ENCODE measurements around the gene SMIM7.

The SMIM7 gene

GRCh38 chr19:16650821-16651220 lies 9.1 kb downstream of the SMIM7 start:
- Histone ChIP-seq H3K27ac (peak overlapping the region in 2 of 11 experiments; percentile 6 to 58; a peak in 1 of 22 replicates), H4K20me1 (peaks cover 52 to 98% (median 89%) of the 10 kb centered on the region in 11 experiments; a peak in 21 of 22 replicates), H3K36me3 (peaks cover 88 to 100% (median 92%) of the 10 kb centered on the region in 11 experiments), H3K4me2 (peak overlapping the region in 9 of 11 experiments; percentile 32 to 63 (median 57); a peak in 17 of 22 replicates), H3K4me3 (no peak overlapping the region), H3K9me3 (replicated peaks in 1 of 11) (no peaks in the 10 kb centered on the region), H3K4me1 (peaks cover 21 to 35% (median 27%) of the 10 kb centered on the region in 10 experiments), H3K9ac (0 out of 22 replicates have a peak overlapping the region, but pooled peaks of 1 of the 11 experiments have one; percentile 11), H3K27me3 (no peaks in the 10 kb centered on the region)
- TF ChIP-seq Cebpa-rat (IDR thresholded peaks at IDR 0.05) = no peak

GRCh38 chr19:16649734-16650133 lies 10.2 kb downstream of the SMIM7 start:
- Histone ChIP-seq H3K27ac (peak overlapping the region in 6 of 11 experiments; percentile 30 to 58 (median 42); a peak in 10 of 22 replicates), H3K4me2 (peak overlapping the region in 10 of 11 experiments; percentile 32 to 63 (median 56); a peak in 19 of 22 replicates), H3K36me3 (peaks cover 88 to 100% (median 92%) of the 10 kb centered on the region in 11 experiments)

GRCh38 chr19:16645140-16645539 lies 14.8 kb downstream of the SMIM7 start:
- no peaks in the 10 kb centered on the region for H3K9me3 ChIP-seq (replicated peaks in 1 of 11)
- H3K4me3 ChIP-seq = no peak overlapping the region
- H3K4me2 ChIP-seq = no peak overlapping the region
- peaks cover 43 to 97% (median 89%) of the 10 kb centered on the region in 11 experiments; a peak in 21 of 22 replicates for H4K20me1 ChIP-seq
- H3K27ac ChIP-seq = no peak overlapping the region
- H3K36me3 ChIP-seq = peaks cover 90 to 100% (median 93%) of the 10 kb centered on the region in 11 experiments
- no peak overlapping the region for H3K9ac ChIP-seq
- peaks cover 5 to 12% (median 10%) of the 10 kb centered on the region in 10 experiments for H3K4me1 ChIP-seq
- no peaks in the 10 kb centered on the region for H3K27me3 ChIP-seq
- no peak for TF ChIP-seq Cebpa-rat (IDR thresholded peaks at IDR 0.05)

More at GRCh38 chr19:16649734-16650133, 10.2 kb downstream of the SMIM7 start:
- Histone ChIP-seq H3K9ac (peak overlapping the region in 3 of 11 experiments; percentile 0 to 46 (median 11); a peak in 2 of 22 replicates), H4K20me1 (peaks cover 50 to 98% (median 87%) of the 10 kb centered on the region in 11 experiments; a peak in 21 of 22 replicates), H3K27me3 (no peaks in the 10 kb centered on the region), H3K4me1 (peaks cover 21 to 30% (median 26%) of the 10 kb centered on the region in 10 experiments), H3K4me3 (no peak overlapping the region), H3K9me3 (replicated peaks in 1 of 11) (no peaks in the 10 kb centered on the region)
- no peak for TF ChIP-seq Cebpa-rat (IDR thresholded peaks at IDR 0.05)

GRCh38 chr19:16641695-16642094 lies 18.2 kb downstream of the SMIM7 start:
- peaks cover 95 to 100% (median 99%) of the 10 kb centered on the region in 11 experiments for H3K36me3 ChIP-seq
- TF ChIP-seq Cebpa-rat (IDR thresholded peaks at IDR 0.05) = no peak

GRCh38 chr19:16640951-16641350 lies 19.0 kb downstream of the SMIM7 start:
- Histone ChIP-seq H3K27me3 (no peaks in the 10 kb centered on the region), H3K9me3 (replicated peaks in 1 of 11) (no peaks in the 10 kb centered on the region), H3K36me3 (peaks cover 95 to 100% (median 99%) of the 10 kb centered on the region in 11 experiments), H3K27ac (no peak overlapping the region), H4K20me1 (peaks cover 69 to 100% (median 98%) of the 10 kb centered on the region in 11 experiments), H3K4me2 (no peak overlapping the region), H3K4me3 (no peak overlapping the region), H3K9ac (no peak overlapping the region), H3K4me1 (peaks cover 0 to 26% (median 22%) of the 10 kb centered on the region in 10 experiments; a peak in 16 of 20 replicates)
- no peak for TF ChIP-seq Cebpa-rat (IDR thresholded peaks at IDR 0.05)

More at GRCh38 chr19:16641695-16642094, 18.2 kb downstream of the SMIM7 start:
- no peak overlapping the region for H3K4me2 ChIP-seq
- no peak overlapping the region for H3K9ac ChIP-seq
- no peak overlapping the region for H3K4me3 ChIP-seq
- H3K9me3 ChIP-seq (replicated peaks in 1 of 11) = no peaks in the 10 kb centered on the region
- peaks cover 0 to 26% (median 22%) of the 10 kb centered on the region in 10 experiments; a peak in 16 of 20 replicates for H3K4me1 ChIP-seq
- H3K27me3 ChIP-seq = no peaks in the 10 kb centered on the region
- no peak overlapping the region for H3K27ac ChIP-seq
- H4K20me1 ChIP-seq = peaks cover 62 to 100% (median 98%) of the 10 kb centered on the region in 11 experiments

GRCh38 chr19:16638666-16639065 lies 21.3 kb downstream of the SMIM7 start:
- Histone ChIP-seq H3K27me3 (no peaks in the 10 kb centered on the region), H3K4me1 (peaks cover 0 to 26% (median 22%) of the 10 kb centered on the region in 10 experiments; a peak in 16 of 20 replicates), H3K9ac (0 out of 22 replicates have a peak overlapping the region, but pooled peaks of 1 of the 11 experiments have one; percentile 36), H3K27ac (peak overlapping the region in 1 of 11 experiments; percentile 52; a peak in 1 of 22 replicates), H3K9me3 (replicated peaks in 1 of 11) (no peaks in the 10 kb centered on the region), H3K4me2 (peak overlapping the region in 8 of 11 experiments; percentile 46 to 73 (median 60); a peak in 14 of 22 replicates), H3K4me3 (no peak overlapping the region), H3K36me3 (peaks cover 95 to 100% (median 99%) of the 10 kb centered on the region in 11 experiments), H4K20me1 (peaks cover 60 to 100% (median 98%) of the 10 kb centered on the region in 11 experiments)
- no peak for TF ChIP-seq Cebpa-rat (IDR thresholded peaks at IDR 0.05)

- H3K4me3 ChIP-seq = no peak overlapping the region
- H3K4me1 ChIP-seq = peaks cover 0 to 26% (median 22%) of the 10 kb centered on the region in 10 experiments; a peak in 16 of 20 replicates
- H3K9me3 ChIP-seq (replicated peaks in 1 of 11) = peaks cover 0 to 10% (median 5%) of the 10 kb centered on the region in 11 experiments; a peak in 11 of 22 replicates
- peak overlapping the region in 8 of 11 experiments; percentile 46 to 73 (median 60); a peak in 16 of 22 replicates for H3K4me2 ChIP-seq
- peaks cover 95 to 100% (median 99%) of the 10 kb centered on the region in 11 experiments for H3K36me3 ChIP-seq
- H3K9ac ChIP-seq = peak overlapping the region in 9 of 11 experiments; percentile 11 to 46 (median 34); a peak in 9 of 22 replicates
- peak overlapping the region in 6 of 11 experiments; percentile 22 to 52 (median 40); a peak in 7 of 22 replicates for H3K27ac ChIP-seq
- no peaks in the 10 kb centered on the region for H3K27me3 ChIP-seq
- 0 out of 22 replicates have a peak, but pooled peaks of 1 of the 11 experiments have one; percentile 28 for TF ChIP-seq Cebpa-rat (IDR thresholded peaks at IDR 0.05)
- H4K20me1 ChIP-seq = peaks cover 54 to 94% (median 88%) of the 10 kb centered on the region in 11 experiments; a peak in 21 of 22 replicates
Observed at GRCh38 chr19:16637535-16637934, 22.4 kb downstream of the SMIM7 start.

- Histone ChIP-seq H4K20me1 (peaks cover 25 to 79% (median 40%) of the 10 kb centered on the region in 11 experiments; a peak in 21 of 22 replicates), H3K4me1 (peaks cover 15 to 19% (median 17%) of the 10 kb centered on the region in 10 experiments), H3K27me3 (no peaks in the 10 kb centered on the region), H3K9me3 (replicated peaks in 1 of 11) (peaks cover 8 to 24% (median 18%) of the 10 kb centered on the region in 11 experiments; a peak in 17 of 22 replicates), H3K4me2 (no peak overlapping the region), H3K9ac (no peak overlapping the region), H3K27ac (no peak overlapping the region), H3K36me3 (peaks cover 63 to 67% (median 66%) of the 10 kb centered on the region in 11 experiments), H3K4me3 (no peak overlapping the region)
- TF ChIP-seq Cebpa-rat (IDR thresholded peaks at IDR 0.05) = no peak
Observed at GRCh38 chr19:16631465-16631864, 28.5 kb downstream of the SMIM7 start.

Data from BLaER1 treated with 17β-estradiol and CSF1 and Interleukin-3, amounts not matched to agents 10 nM and 100 nM (cell line).